DOHH2 (cell line): ENCODE measurements around the gene CFAP97.
"Not testable (repeated sequence)": the region's sequence is repeated elsewhere in the genome, so short reads cannot be mapped to it uniquely, and the experiment has no call there.

Experiments used
- H3F3A ChIP-seq: fragments of 200-600 bp; sonication (generic), shearing (Covaris generic); 2 replicates; pipeline ENCODE4 v1.6.0; 2016; ENCODE audit warnings: antibody characterized with exemption, mild to moderate bottlenecking; ENCODE audit not compliant: control insufficient read depth, insufficient read depth
- H3K27ac ChIP-seq: fragments of 200-600 bp; sonication (generic); 2 replicates; pipeline ENCODE4 v1.5.1; 2014; ENCODE audit warnings: low read depth, mild to moderate bottlenecking, low read length, moderate library complexity
- H3K27me3 ChIP-seq: fragments of 200-600 bp; sonication (generic); 2 replicates; pipeline ENCODE4 v1.6.1; 2014; ENCODE audit warnings: mild to moderate bottlenecking, low read length, mixed read lengths; ENCODE audit not compliant: control insufficient read depth
- H3K36me3 ChIP-seq: fragments of 200-600 bp; sonication (generic); 2 replicates; pipeline ENCODE4 v1.6.1; 2014; ENCODE audit warnings: mild to moderate bottlenecking, low read length, moderate library complexity, mixed read lengths; ENCODE audit not compliant: control insufficient read depth
- H3K4me1 ChIP-seq: fragments of 200-600 bp; sonication (generic); 2 replicates; pipeline ENCODE4 v1.6.1; 2014; ENCODE audit warnings: mild to moderate bottlenecking, low read length, mixed read lengths; ENCODE audit not compliant: control insufficient read depth
- H3K4me2 ChIP-seq: fragments of 200-600 bp; sonication (generic); 2 replicates; pipeline ENCODE4 v1.6.0; 2014; ENCODE audit warnings: mild to moderate bottlenecking, low read length, moderate library complexity
- H3K4me3 ChIP-seq: fragments of 200-600 bp; sonication (generic); 2 replicates; pipeline ENCODE4 v1.5.1; 2014; ENCODE audit warnings: mild to moderate bottlenecking, low read length, mixed read lengths
- H3K79me2 ChIP-seq: fragments of 200-600 bp; sonication (generic); 2 replicates; pipeline ENCODE4 v1.6.1; 2014; ENCODE audit warnings: mild to moderate bottlenecking, low read length, mixed read lengths; ENCODE audit not compliant: control insufficient read depth
- H3K9me2 ChIP-seq: fragments of 200-600 bp; sonication (generic); replicated peaks from 2 replicates; pipeline ENCODE4 v1.6.1; 2014; ENCODE audit warnings: mild to moderate bottlenecking, low read length, mixed read lengths; ENCODE audit not compliant: control insufficient read depth
- H3K9me3 ChIP-seq: fragments of 200-600 bp; sonication (generic); 2 replicates; pipeline ENCODE4 v1.6.1; 2014; ENCODE audit warnings: antibody characterized with exemption, low read length, mixed read lengths; ENCODE audit not compliant: control insufficient read depth, insufficient read depth
- H4K20me1 ChIP-seq: fragments of 200-600 bp; sonication (generic); 2 replicates; pipeline ENCODE4 v1.6.0; 2014; ENCODE audit warnings: low read depth, mild to moderate bottlenecking, antibody characterized with exemption, low read length, moderate library complexity; ENCODE audit not compliant: control insufficient read depth, insufficient read depth
- CTCF ChIP-seq: fragments of 200-600 bp; sonication (generic); IDR thresholded peaks from one replicate; pipeline ENCODE4 v1.5.1; 2014; ENCODE audit warnings: antibody characterized with exemption, mild to moderate bottlenecking, low read depth, low read length; ENCODE audit not compliant: poor library complexity, severe bottlenecking
- EZH2phosphoT487 ChIP-seq: fragments of 200-600 bp; sonication (generic); IDR thresholded peaks from 2 replicates; pipeline ENCODE4 v1.6.1; 2017; ENCODE audit warnings: borderline replicate concordance, mild to moderate bottlenecking, antibody characterized with exemption, low read length, moderate library complexity, mixed read lengths

Gene CFAP97

GRCh38 chr4:185242749-185243533 lies 39.1 kb upstream of the CFAP97 start:
- TF ChIP-seq EZH2phosphoT487 (no peak), CTCF (no peak)
- Histone ChIP-seq H3K9me3 (no peaks in the 10 kb centered on the region), H3K4me2 (no peak overlapping the region), H3K36me3 (peaks cover 17% of the 10 kb centered on the region), H3K27me3 (no peaks in the 10 kb centered on the region), H4K20me1 (peaks cover 8% of the 10 kb centered on the region; the same call in 1 of the 2 replicates), H3F3A (no peaks in the 10 kb centered on the region), H3K4me1 (0 out of 2 replicates have a peak, but pooled peaks cover 3% of the 10 kb centered on the region), H3K27ac (no peak overlapping the region), H3K9me2 (no peaks in the 10 kb centered on the region), H3K4me3 (no peak overlapping the region), H3K79me2 (peaks cover 79% of the 10 kb centered on the region)

GRCh38 chr4:185240486-185240885 lies 36.7 kb upstream of the CFAP97 start:
- not testable (repeated sequence) for H4K20me1 ChIP-seq, H3K9me2 ChIP-seq, H3F3A ChIP-seq, H3K4me3 ChIP-seq, H3K4me1 ChIP-seq, H3K4me2 ChIP-seq, H3K27ac ChIP-seq, H3K9me3 ChIP-seq, H3K27me3 ChIP-seq
- peaks cover 78% of the 10 kb centered on the region for H3K79me2 ChIP-seq
- peaks cover 11% of the 10 kb centered on the region for H3K36me3 ChIP-seq

GRCh38 chr4:185238750-185239149 lies 35.0 kb upstream of the CFAP97 start:
- Histone ChIP-seq H3K9me2 (no peaks in the 10 kb centered on the region), H3K36me3 (peaks cover 19% of the 10 kb centered on the region), H3K27me3 (no peaks in the 10 kb centered on the region), H3K4me2 (no peak overlapping the region), H3K9me3 (no peaks in the 10 kb centered on the region), H3K4me3 (no peak overlapping the region), H3K27ac (no peak overlapping the region), H4K20me1 (peaks cover 8% of the 10 kb centered on the region; the same call in 1 of the 2 replicates), H3K4me1 (no peaks in the 10 kb centered on the region), H3K79me2 (peaks cover 75% of the 10 kb centered on the region), H3F3A (no peaks in the 10 kb centered on the region)
- no peak for TF ChIP-seq CTCF
- no peak for TF ChIP-seq EZH2phosphoT487

GRCh38 chr4:185238215-185238681 lies 34.4 kb upstream of the CFAP97 start:
- H3K36me3 ChIP-seq = peaks cover 19% of the 10 kb centered on the region
- no peak overlapping the region for H3K4me3 ChIP-seq
- no peaks in the 10 kb centered on the region for H3K27me3 ChIP-seq
- no peak overlapping the region for H3K4me2 ChIP-seq
- TF ChIP-seq EZH2phosphoT487 = no peak
- no peaks in the 10 kb centered on the region for H3K9me2 ChIP-seq
- H4K20me1 ChIP-seq = peaks cover 8% of the 10 kb centered on the region; the same call in 1 of the 2 replicates
- no peaks in the 10 kb centered on the region for H3K9me3 ChIP-seq
- H3K27ac ChIP-seq = no peak overlapping the region
- peaks cover 74% of the 10 kb centered on the region for H3K79me2 ChIP-seq
- no peaks in the 10 kb centered on the region for H3K4me1 ChIP-seq
- 0 out of 2 replicates have a peak, but pooled peaks cover 4% of the 10 kb centered on the region for H3F3A ChIP-seq
